B cell (primary cell): ENCODE measurements around the gene ITPK1. TPM values are rescaled to one million over a fixed set of nuclear protein-coding genes. Genes with fewer than 3 reads are reported as not detected.

Experiments
- ATAC-seq: fragments of 200-7000 bp; cut with Tn5 transposase; one replicate; pipeline ENCODE4 v1.10.0; 2021; ENCODE audit warnings: low read depth, mild to moderate bottlenecking, moderate number of reproducible peaks, moderate library complexity
- CTCF ChIA-PET: fragments of 350-600 bp; sonication (Branson Sonifier 250); formaldehyde crosslinking; loops from one replicate; lab custom pipeline; 2021; ENCODE audit warnings: antibody characterized with exemption, inconsistent platforms; lab: Charles Lee
- POLR2A ChIA-PET: fragments of 350-600 bp; sonication (Branson Sonifier 250); formaldehyde crosslinking; loops from one replicate; lab custom pipeline; 2021; ENCODE audit warnings: antibody characterized with exemption; lab: Charles Lee
- DNase-seq: peaks from one replicate; pipeline ENCODE4 v3.0.0; 2013
- H2AFZ ChIP-seq: 2 replicates; pipeline ENCODE4 v1.6.1; 2012; ENCODE audit warnings: mild to moderate bottlenecking, low read depth, low read length; ENCODE audit not compliant: insufficient read depth, poor library complexity, severe bottlenecking
- H3K27ac ChIP-seq, 2 donors: 1 replicate in 1 of 2; 2 replicates in 1 of 2; pipeline ENCODE4 v1.5.1; 2012 to 2013; ENCODE audit warnings: low read length in 2 of 2, mild to moderate bottlenecking in 2 of 2, moderate library complexity in 1 of 2
- H3K27me3 ChIP-seq, 4 experiments: fragments of 200-600 bp in 1 of 4; sonication (generic) in 1 of 4; replicated peaks in 1 of 4; 1 replicate in 2 of 4; 2 replicates in 2 of 4; pipeline versions ENCODE4 v1.6.1 to v1.7.0; 2013 to 2016; ENCODE audit warnings: low read length in 3 of 4, mild to moderate bottlenecking in 2 of 4, mixed read lengths in 1 of 4, moderate library complexity in 1 of 4; ENCODE audit not compliant: insufficient read depth in 4 of 4, control insufficient read depth in 3 of 4; ENCODE audit errors: control extremely low read depth in 1 of 4
- H3K36me3 ChIP-seq, 2 experiments: replicated peaks in 1 of 2; 1 replicate in 1 of 2; 2 replicates in 1 of 2; pipeline versions ENCODE4 v1.6.1 to v1.7.1; 2013; ENCODE audit warnings: low read length in 1 of 2; ENCODE audit not compliant: insufficient read depth in 2 of 2, control insufficient read depth in 1 of 2; ENCODE audit errors: control extremely low read depth in 1 of 2, extremely low read depth in 1 of 2
- H3K4me1 ChIP-seq, 2 donors: fragments of 200-600 bp in 1 of 2; sonication (generic) in 1 of 2; 1 replicate in 1 of 2; 2 replicates in 1 of 2; pipeline versions ENCODE4 v1.5.1 to v1.6.1; 2013 to 2017; ENCODE audit warnings: low read length in 2 of 2; ENCODE audit not compliant: control insufficient read depth in 2 of 2, insufficient read depth in 2 of 2
- H3K4me2 ChIP-seq: replicated peaks from 2 replicates; pipeline ENCODE3; 2012; ENCODE audit warnings: mild to moderate bottlenecking, low read depth, low read length; ENCODE audit not compliant: poor library complexity, severe bottlenecking
- H3K4me3 ChIP-seq, 5 experiments: fragments of 200-600 bp in 1 of 5; sonication (generic) in 1 of 5; 1 replicate in 3 of 5; 2 replicates in 2 of 5; pipeline versions ENCODE4 v1.5.1 to v1.7.0; 2011 to 2016; ENCODE audit warnings: low read length in 4 of 5, mild to moderate bottlenecking in 4 of 5, low read depth in 2 of 5, control low read depth in 1 of 5, moderate library complexity in 1 of 5; ENCODE audit not compliant: insufficient read depth in 1 of 5; ENCODE audit errors: control extremely low read depth in 1 of 5, extremely low read depth in 1 of 5
- H3K79me2 ChIP-seq: fragments of 200-600 bp; sonication (generic); one replicate; pipeline ENCODE4 v1.6.0; 2016; ENCODE audit warnings: low read length; ENCODE audit not compliant: control insufficient read depth, insufficient read depth
- H3K9ac ChIP-seq: fragments of 200-600 bp; sonication (generic); 2 replicates; pipeline ENCODE4 v1.6.1; 2017; ENCODE audit warnings: mild to moderate bottlenecking, low read length, moderate library complexity
- H3K9me3 ChIP-seq, 3 donors: one replicate each; pipeline versions ENCODE4 v1.6.1 to v1.7.1; 2013; ENCODE audit warnings: low read length in 2 of 3; ENCODE audit not compliant: control insufficient read depth in 2 of 3, insufficient read depth in 1 of 3; ENCODE audit errors: control extremely low read depth in 1 of 3
- H4K20me1 ChIP-seq: 2 replicates; pipeline ENCODE4 v1.6.0; 2012; ENCODE audit warnings: mild to moderate bottlenecking, low read length; ENCODE audit not compliant: insufficient read depth, control insufficient read depth, poor library complexity, severe bottlenecking
- H3K27ac Mint-ChIP-seq: one replicate; pipeline ENCODE4 v1.8.0; 2021; ENCODE audit warnings: mixed read lengths
- H3K27me3 Mint-ChIP-seq: one replicate; pipeline ENCODE4 v1.8.0; 2021; ENCODE audit warnings: mixed read lengths
- H3K4me1 Mint-ChIP-seq: one replicate; pipeline ENCODE4 v1.8.0; 2021; ENCODE audit warnings: mixed read lengths
- H3K4me3 Mint-ChIP-seq: one replicate; pipeline ENCODE4 v1.8.0; 2021; ENCODE audit warnings: mixed read lengths
- H3K9me3 Mint-ChIP-seq: one replicate; pipeline ENCODE4 v1.8.0; 2022; ENCODE audit warnings: mixed read lengths; ENCODE audit not compliant: insufficient read depth
- EZH2 ChIP-seq: IDR thresholded peaks from 2 replicates; pipeline ENCODE4 v1.6.1; 2012; ENCODE audit warnings: borderline replicate concordance, low read depth, mild to moderate bottlenecking, moderate library complexity, low read length; ENCODE audit not compliant: insufficient read depth, poor library complexity, severe bottlenecking
- WGBS: methylation state at CpG from one replicate; pipeline ENCODE4 v1.1.5; 2013; ENCODE audit warnings: missing lambda C conversion rate; ENCODE audit not compliant: insufficient coverage; 5-methylcytosine and 5-hydroxymethylcytosine counted together
- intact Hi-C: fragments of 100-400 bp; cut with micrococcal nuclease; formaldehyde crosslinking; loops from one replicate; pipeline ENCODE4 v1.10.0; 2022
- polyA plus RNA-seq: library from polyadenylated mRNA; depleted of rRNA; stranded (reverse); fragments of >200 nt; gene quantifications from 2 replicates; pipeline ENCODE4 v1.2.3, GENCODE V29; 2012
- total RNA-seq, 2 donors: library from RNA; stranded (reverse); fragments of 120-200 nt in 1 of 2; gene quantifications; 1 replicate in 1 of 2; 2 replicates in 1 of 2; pipeline versions ENCODE4 v1.2.3 to v1.2.4, GENCODE V29; 2013 to 2022
- TF ChIP-seq, protein P1 (sequence below): fragments of 200-600 bp; IDR thresholded peaks from one replicate; pipeline ENCODE4 v1.8.0; 2022; ENCODE audit warnings: antibody characterized with exemption, mild to moderate bottlenecking

The ITPK1 gene
- total and polyA plus RNA-seq, 2 donors (not counting 1 experiment from before 2014, with no cell fraction given) = 46.0 to 46.9 TPM

DNA sequence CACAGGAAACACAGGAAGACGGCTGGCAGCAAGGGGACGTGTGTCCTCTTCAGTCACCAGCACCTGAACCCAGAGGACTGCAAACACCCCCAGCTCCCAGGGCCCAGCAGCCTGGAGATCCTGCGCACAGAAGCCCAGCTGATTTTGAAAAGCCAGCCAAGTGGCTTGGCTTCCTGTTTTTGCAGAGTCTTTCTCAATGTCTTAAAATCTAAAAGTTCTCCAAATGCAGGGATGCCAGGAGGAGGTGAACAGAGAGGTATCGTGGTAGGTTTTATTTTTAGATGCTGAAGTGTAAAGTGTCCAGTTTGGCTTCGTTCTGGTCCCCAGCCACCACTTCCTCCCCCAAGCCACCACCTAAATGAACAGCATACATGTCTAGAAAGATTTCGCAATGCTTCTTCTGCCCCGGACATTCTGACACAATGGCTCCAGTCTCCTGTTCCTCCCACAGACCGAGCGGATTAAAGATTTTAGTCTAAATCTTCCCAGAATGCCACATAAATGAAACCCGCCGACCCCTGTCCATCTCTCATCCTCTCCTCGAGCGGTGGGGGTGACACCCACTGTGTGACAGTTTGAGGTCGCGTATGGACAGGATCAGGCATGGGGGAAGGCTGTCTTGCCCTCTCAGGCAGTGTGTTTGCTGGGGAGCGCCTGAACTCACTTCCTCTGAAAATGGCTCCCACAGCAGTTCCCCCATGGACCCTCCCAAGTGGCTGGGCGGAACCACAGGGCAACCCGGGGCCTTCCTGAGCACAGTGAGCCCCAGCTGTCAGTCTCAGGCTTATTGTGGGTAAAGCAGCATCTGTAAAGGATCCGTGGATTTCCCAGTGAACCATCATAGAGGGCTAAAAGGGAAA lies 41.6 kb downstream of the ITPK1 start:
- H3K27ac Mint-ChIP-seq = peak overlapping the region; percentile 92
- ATAC-seq (peak; percentile 60), DNase-seq (peak; percentile 33)
- no peaks in the 10 kb centered on the region for H3K27me3 ChIP-seq
- peaks cover 53% of the 10 kb centered on the region for H3K4me1 Mint-ChIP-seq
- no peaks in the 10 kb centered on the region for H3K9me3 Mint-ChIP-seq
- TF ChIP-seq EZH2 = no peak
- TF ChIP-seq, protein P1, sequence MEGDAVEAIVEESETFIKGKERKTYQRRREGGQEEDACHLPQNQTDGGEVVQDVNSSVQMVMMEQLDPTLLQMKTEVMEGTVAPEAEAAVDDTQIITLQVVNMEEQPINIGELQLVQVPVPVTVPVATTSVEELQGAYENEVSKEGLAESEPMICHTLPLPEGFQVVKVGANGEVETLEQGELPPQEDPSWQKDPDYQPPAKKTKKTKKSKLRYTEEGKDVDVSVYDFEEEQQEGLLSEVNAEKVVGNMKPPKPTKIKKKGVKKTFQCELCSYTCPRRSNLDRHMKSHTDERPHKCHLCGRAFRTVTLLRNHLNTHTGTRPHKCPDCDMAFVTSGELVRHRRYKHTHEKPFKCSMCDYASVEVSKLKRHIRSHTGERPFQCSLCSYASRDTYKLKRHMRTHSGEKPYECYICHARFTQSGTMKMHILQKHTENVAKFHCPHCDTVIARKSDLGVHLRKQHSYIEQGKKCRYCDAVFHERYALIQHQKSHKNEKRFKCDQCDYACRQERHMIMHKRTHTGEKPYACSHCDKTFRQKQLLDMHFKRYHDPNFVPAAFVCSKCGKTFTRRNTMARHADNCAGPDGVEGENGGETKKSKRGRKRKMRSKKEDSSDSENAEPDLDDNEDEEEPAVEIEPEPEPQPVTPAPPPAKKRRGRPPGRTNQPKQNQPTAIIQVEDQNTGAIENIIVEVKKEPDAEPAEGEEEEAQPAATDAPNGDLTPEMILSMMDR = no peak
- intact Hi-C loops = loop anchor here (2.0 kb wide), 1 partner anchor 39 kb away; no protein-coding TSS in a partner anchor
- H2AFZ ChIP-seq = peak overlapping the region; percentile 76
- H3K27me3 Mint-ChIP-seq = no peaks in the 10 kb centered on the region
- peak overlapping the region; percentile 56 to 65 for H3K27ac ChIP-seq
- peak overlapping the region; percentile 71 for H3K4me2 ChIP-seq
- no peaks in the 10 kb centered on the region for H3K9me3 ChIP-seq
- no peaks in the 10 kb centered on the region for H4K20me1 ChIP-seq
- peak overlapping the region; percentile 12 to 58 (median 30) for H3K4me3 ChIP-seq
- CTCF ChIA-PET = interaction anchor here (1.0 to 1.7 kb wide), 2 partner anchors 39 kb away, joined by 5 to 10 read pairs; no protein-coding TSS in a partner anchor
- WGBS = 6% methylated on average over 14 of the region's 19 CpGs
- POLR2A ChIA-PET = interaction anchor here (0.9 kb wide), 1 partner anchor 41 kb away, joined by 3 read pairs; no protein-coding TSS in a partner anchor
- H3K36me3 ChIP-seq = no peaks in the 10 kb centered on the region
- H3K4me3 Mint-ChIP-seq = peak overlapping the region; percentile 87
- H3K9ac ChIP-seq = peak overlapping the region; percentile 40
- H3K4me1 ChIP-seq = peaks cover 30 to 50% of the 10 kb centered on the region in 2 donors
- peaks cover 43% of the 10 kb centered on the region for H3K79me2 ChIP-seq

DNA sequence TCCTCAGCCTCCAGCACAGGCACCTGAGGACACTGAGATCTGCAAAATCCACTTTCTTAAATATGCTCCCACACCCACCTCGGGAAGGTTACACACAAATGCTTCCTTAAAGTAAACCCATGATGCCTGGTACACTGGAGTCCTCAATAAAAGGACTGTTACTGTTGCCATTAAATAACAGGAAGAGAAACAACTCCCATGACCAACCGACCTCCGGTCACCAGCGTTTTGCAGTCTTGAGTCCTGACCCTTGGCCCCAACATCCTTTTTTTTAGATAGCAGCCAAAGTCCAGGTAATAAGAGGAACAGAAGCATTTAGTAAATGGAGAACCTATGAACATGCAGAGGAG lies 42.4 kb downstream of the ITPK1 start:
- CTCF ChIA-PET = interaction anchor here (1.7 kb wide), 1 partner anchor 40 kb away, joined by 10 read pairs; no protein-coding TSS in a partner anchor
- H3K27ac ChIP-seq = peak overlapping the region in 1 of 2 donors; percentile 65

More for the DNA sequence above, 42.4 kb downstream of the ITPK1 start:
- peaks cover 54% of the 10 kb centered on the region for H3K4me1 Mint-ChIP-seq
- intact Hi-C loops = no loop called here
- H3K27me3 Mint-ChIP-seq = no peaks in the 10 kb centered on the region
- 10% methylated on average over 2 of the region's 4 CpGs for WGBS
- H3K27ac Mint-ChIP-seq = peak overlapping the region; percentile 92
- Histone ChIP-seq H3K4me2 (peak overlapping the region; percentile 71), H4K20me1 (no peaks in the 10 kb centered on the region), H3K79me2 (peaks cover 35% of the 10 kb centered on the region), H3K36me3 (no peaks in the 10 kb centered on the region), H2AFZ (peak overlapping the region; percentile 76), H3K4me3 (peak overlapping the region in 1 of 5 experiments; percentile 58), H3K9me3 (no peaks in the 10 kb centered on the region), H3K4me1 (peaks cover 30 to 45% of the 10 kb centered on the region in 2 donors), H3K27me3 (no peaks in the 10 kb centered on the region), H3K9ac (peak overlapping the region; percentile 40)
- ATAC-seq (no peak), DNase-seq (no peak)
- H3K4me3 Mint-ChIP-seq = peak overlapping the region; percentile 87
- POLR2A ChIA-PET = interaction anchor here (0.9 kb wide), 1 partner anchor 42 kb away, joined by 3 read pairs; no protein-coding TSS in a partner anchor
- no peaks in the 10 kb centered on the region for H3K9me3 Mint-ChIP-seq
- TF ChIP-seq, protein P1 = no peak
- TF ChIP-seq EZH2 = no peak
